Chondrocyte (in vitro differentiated cells): Measurements from ENCODE around the gene LNX1. TPM values are rescaled to one million over a fixed set of nuclear protein-coding genes. Genes with fewer than 3 reads are reported as not detected.

Experiments used
- DNase-seq: peaks from one replicate; pipeline ENCODE4 v3.0.0; 2021; ENCODE audit warnings: mixed read lengths, low spot score
- H3K27ac Mint-ChIP-seq: one replicate; pipeline ENCODE4 v1.8.0; 2021; ENCODE audit warnings: mild to moderate bottlenecking, moderate library complexity, mixed read lengths; ENCODE audit not compliant: unreplicated experiment
- H3K27me3 Mint-ChIP-seq: 2 replicates; pipeline ENCODE4 v1.8.0; 2021; ENCODE audit warnings: low read depth, mixed read lengths
- H3K36me3 Mint-ChIP-seq: 2 replicates; pipeline ENCODE4 v1.8.0; 2021; ENCODE audit warnings: low read depth, mixed read lengths
- H3K4me1 Mint-ChIP-seq: 2 replicates; pipeline ENCODE4 v1.8.0; 2021; ENCODE audit warnings: low read depth, mild to moderate bottlenecking, mixed read lengths
- H3K4me3 Mint-ChIP-seq: one replicate; pipeline ENCODE4 v1.8.0; 2021; ENCODE audit warnings: mild to moderate bottlenecking, moderate library complexity, mixed read lengths; ENCODE audit not compliant: unreplicated experiment
- H3K9me3 Mint-ChIP-seq: 2 replicates; pipeline ENCODE4 v1.8.0; 2021; ENCODE audit warnings: low read depth, mixed read lengths
- total RNA-seq: library from RNA; stranded (reverse); gene quantifications from 3 replicates; pipeline ENCODE4 v1.2.1, GENCODE V29; 2021
- TF ChIP-seq, protein P1 (sequence below): fragments of 200-600 bp; sonication (generic); IDR thresholded peaks from 2 replicates; pipeline ENCODE4 v1.5.0; 2021; ENCODE audit warnings: antibody characterized with exemption, mild to moderate bottlenecking, moderate library complexity

Gene LNX1
- total RNA-seq, 1 donor from 2014 or later: 1.8 TPM

GRCh38 chr4:53502094-53502493, 89.2 kb downstream of the LNX1 start:
- TF ChIP-seq, protein P1, sequence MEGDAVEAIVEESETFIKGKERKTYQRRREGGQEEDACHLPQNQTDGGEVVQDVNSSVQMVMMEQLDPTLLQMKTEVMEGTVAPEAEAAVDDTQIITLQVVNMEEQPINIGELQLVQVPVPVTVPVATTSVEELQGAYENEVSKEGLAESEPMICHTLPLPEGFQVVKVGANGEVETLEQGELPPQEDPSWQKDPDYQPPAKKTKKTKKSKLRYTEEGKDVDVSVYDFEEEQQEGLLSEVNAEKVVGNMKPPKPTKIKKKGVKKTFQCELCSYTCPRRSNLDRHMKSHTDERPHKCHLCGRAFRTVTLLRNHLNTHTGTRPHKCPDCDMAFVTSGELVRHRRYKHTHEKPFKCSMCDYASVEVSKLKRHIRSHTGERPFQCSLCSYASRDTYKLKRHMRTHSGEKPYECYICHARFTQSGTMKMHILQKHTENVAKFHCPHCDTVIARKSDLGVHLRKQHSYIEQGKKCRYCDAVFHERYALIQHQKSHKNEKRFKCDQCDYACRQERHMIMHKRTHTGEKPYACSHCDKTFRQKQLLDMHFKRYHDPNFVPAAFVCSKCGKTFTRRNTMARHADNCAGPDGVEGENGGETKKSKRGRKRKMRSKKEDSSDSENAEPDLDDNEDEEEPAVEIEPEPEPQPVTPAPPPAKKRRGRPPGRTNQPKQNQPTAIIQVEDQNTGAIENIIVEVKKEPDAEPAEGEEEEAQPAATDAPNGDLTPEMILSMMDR: no peak
- Mint-ChIP-seq H3K9me3 (no peaks in the 10 kb centered on the region), H3K4me3 (no peak overlapping the region), H3K27me3 (no peaks in the 10 kb centered on the region), H3K27ac (no peak overlapping the region), H3K36me3 (peaks cover 2% of the 10 kb centered on the region), H3K4me1 (peaks cover 34% of the 10 kb centered on the region)
- DNase-seq: no peak

GRCh38 chr4:53501561-53501960, 89.7 kb downstream of the LNX1 start:
- no peak for DNase-seq
- H3K9me3 Mint-ChIP-seq: no peaks in the 10 kb centered on the region
- no peaks in the 10 kb centered on the region for H3K27me3 Mint-ChIP-seq
- TF ChIP-seq, protein P1: no peak
- H3K4me3 Mint-ChIP-seq: no peak overlapping the region
- no peak overlapping the region for H3K27ac Mint-ChIP-seq
- peaks cover 36% of the 10 kb centered on the region for H3K4me1 Mint-ChIP-seq
- peaks cover 2% of the 10 kb centered on the region for H3K36me3 Mint-ChIP-seq

DNA sequence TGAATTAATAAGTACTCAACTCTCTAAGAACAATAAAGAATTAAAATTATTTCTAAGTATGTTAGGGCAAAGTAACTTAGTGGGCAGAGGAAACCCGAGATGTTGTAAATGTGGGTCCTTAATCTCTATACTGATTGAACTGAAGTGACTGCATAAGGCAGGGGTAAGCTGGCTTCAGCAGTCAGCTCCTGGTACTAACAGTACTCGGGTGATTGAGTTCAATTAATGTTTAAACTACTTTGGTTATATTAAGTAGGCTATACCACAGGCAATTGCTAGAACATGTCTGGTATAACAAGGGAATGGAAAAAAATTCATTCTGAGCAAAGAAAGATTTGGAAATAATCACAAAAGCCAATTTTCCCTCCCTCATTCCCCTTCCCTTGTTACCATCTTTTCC, 90.7 kb downstream of the LNX1 start:
- H3K27ac Mint-ChIP-seq: no peak overlapping the region
- H3K27me3 Mint-ChIP-seq: no peaks in the 10 kb centered on the region
- peaks cover 34% of the 10 kb centered on the region for H3K4me1 Mint-ChIP-seq
- H3K4me3 Mint-ChIP-seq: no peak overlapping the region
- H3K36me3 Mint-ChIP-seq: peaks cover 4% of the 10 kb centered on the region
- no peak for DNase-seq
- no peaks in the 10 kb centered on the region for H3K9me3 Mint-ChIP-seq
- TF ChIP-seq, protein P1: no peak

DNA sequence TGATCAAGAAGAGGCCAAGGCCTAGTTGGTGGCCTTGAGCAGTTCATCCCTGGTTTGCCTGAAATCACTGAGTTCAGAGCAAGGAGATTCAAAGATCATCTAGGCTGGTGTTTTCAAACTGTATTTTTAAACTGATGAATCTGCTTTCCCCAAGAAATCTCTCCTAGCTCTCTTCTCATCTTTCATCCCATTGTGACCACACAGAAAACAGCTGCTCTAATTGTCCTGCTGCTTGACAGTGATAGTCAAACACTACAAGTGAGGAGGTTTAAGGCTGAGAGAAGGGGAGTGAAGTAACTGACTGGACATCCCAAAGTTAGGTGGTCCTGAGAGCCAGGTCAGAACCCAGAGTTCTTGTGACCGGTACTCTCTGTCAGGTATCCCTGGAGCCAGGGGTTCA, 91.5 kb downstream of the LNX1 start:
- H3K4me1 Mint-ChIP-seq: peaks cover 34% of the 10 kb centered on the region
- H3K27me3 Mint-ChIP-seq: no peaks in the 10 kb centered on the region
- H3K36me3 Mint-ChIP-seq: peaks cover 4% of the 10 kb centered on the region
- H3K27ac Mint-ChIP-seq: no peak overlapping the region
- DNase-seq: no peak
- H3K9me3 Mint-ChIP-seq: no peaks in the 10 kb centered on the region
- TF ChIP-seq, protein P1: no peak
- H3K4me3 Mint-ChIP-seq: no peak overlapping the region

GRCh38 chr4:53498706-53499105, 92.6 kb downstream of the LNX1 start:
- DNase-seq: no peak
- Mint-ChIP-seq H3K27me3 (no peaks in the 10 kb centered on the region), H3K4me3 (no peak overlapping the region), H3K36me3 (peaks cover 4% of the 10 kb centered on the region), H3K27ac (peak overlapping the region; percentile 73), H3K4me1 (peaks cover 34% of the 10 kb centered on the region), H3K9me3 (no peaks in the 10 kb centered on the region)
- TF ChIP-seq, protein P1: no peak
